Glutamatergic neuron (in vitro differentiated cells): Measurements from ENCODE around the gene SURF4. TPM values are rescaled to one million over a fixed set of nuclear protein-coding genes. Genes with fewer than 3 reads are reported as not detected.

Source experiments
- DNase-seq: peaks from one replicate; pipeline ENCODE4 v3.0.0; 2022
- H3K27ac Mint-ChIP-seq: one replicate; pipeline ENCODE4 v1.8.0; 2020; ENCODE audit warnings: mild to moderate bottlenecking, mixed read lengths, inconsistent platforms; ENCODE audit not compliant: unreplicated experiment
- H3K27me3 Mint-ChIP-seq: one replicate; pipeline ENCODE4 v1.8.0; 2020; ENCODE audit warnings: mild to moderate bottlenecking, moderate library complexity, mixed read lengths, inconsistent platforms; ENCODE audit not compliant: unreplicated experiment
- H3K36me3 Mint-ChIP-seq: one replicate; pipeline ENCODE4 v1.8.0; 2020; ENCODE audit warnings: mild to moderate bottlenecking, mixed read lengths, inconsistent platforms; ENCODE audit not compliant: unreplicated experiment
- H3K4me1 Mint-ChIP-seq: one replicate; pipeline ENCODE4 v1.8.0; 2020; ENCODE audit warnings: mild to moderate bottlenecking, low read depth, mixed read lengths, inconsistent platforms; ENCODE audit not compliant: unreplicated experiment
- H3K4me3 Mint-ChIP-seq: one replicate; pipeline ENCODE4 v1.8.0; 2020; ENCODE audit warnings: mild to moderate bottlenecking, mixed read lengths, inconsistent platforms; ENCODE audit not compliant: unreplicated experiment
- H3K9me3 Mint-ChIP-seq: one replicate; pipeline ENCODE4 v1.8.0; 2020; ENCODE audit warnings: mild to moderate bottlenecking, moderate library complexity, mixed read lengths, inconsistent platforms; ENCODE audit not compliant: unreplicated experiment
- total RNA-seq: library from RNA; stranded (reverse); fragmentation: NEBNext Ultra II Directional; extraction: Animal tissue kit (Norgen Biotek cat#: 25700); gene quantifications from one replicate; pipeline ENCODE4 v1.2.1, GENCODE V29; 2021; ENCODE audit not compliant: unreplicated experiment
- TF ChIP-seq, protein P1 (sequence below): fragments of 200-600 bp; sonication (generic); IDR thresholded peaks from one replicate; pipeline ENCODE4 v1.5.0; 2021; ENCODE audit not compliant: partially characterized antibody, unreplicated experiment

Gene SURF4
- total RNA-seq, 1 donor from 2014 or later, result 111 TPM

DNA sequence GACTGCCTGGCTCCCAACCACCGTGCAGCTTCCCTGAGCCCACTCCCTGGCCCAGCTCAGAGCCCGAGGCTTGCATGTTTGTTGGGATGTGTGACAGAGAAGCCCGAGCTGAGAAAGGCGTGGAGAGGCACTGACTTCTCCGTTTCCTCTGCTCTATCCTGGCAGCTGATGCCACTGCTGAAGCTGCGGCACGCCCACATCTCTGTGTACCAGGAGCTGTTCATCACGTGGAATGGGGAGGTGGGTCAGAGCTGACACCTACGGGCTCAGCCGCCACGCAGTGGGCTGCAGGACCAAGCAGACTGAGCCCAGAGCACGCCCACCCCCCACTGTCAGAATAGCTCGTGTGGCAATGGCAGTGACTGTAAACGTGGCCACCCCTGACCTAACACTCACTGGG is 9.6 kb upstream of the SURF4 start:
- H3K4me3 Mint-ChIP-seq, result no peak overlapping the region
- TF ChIP-seq, protein P1, sequence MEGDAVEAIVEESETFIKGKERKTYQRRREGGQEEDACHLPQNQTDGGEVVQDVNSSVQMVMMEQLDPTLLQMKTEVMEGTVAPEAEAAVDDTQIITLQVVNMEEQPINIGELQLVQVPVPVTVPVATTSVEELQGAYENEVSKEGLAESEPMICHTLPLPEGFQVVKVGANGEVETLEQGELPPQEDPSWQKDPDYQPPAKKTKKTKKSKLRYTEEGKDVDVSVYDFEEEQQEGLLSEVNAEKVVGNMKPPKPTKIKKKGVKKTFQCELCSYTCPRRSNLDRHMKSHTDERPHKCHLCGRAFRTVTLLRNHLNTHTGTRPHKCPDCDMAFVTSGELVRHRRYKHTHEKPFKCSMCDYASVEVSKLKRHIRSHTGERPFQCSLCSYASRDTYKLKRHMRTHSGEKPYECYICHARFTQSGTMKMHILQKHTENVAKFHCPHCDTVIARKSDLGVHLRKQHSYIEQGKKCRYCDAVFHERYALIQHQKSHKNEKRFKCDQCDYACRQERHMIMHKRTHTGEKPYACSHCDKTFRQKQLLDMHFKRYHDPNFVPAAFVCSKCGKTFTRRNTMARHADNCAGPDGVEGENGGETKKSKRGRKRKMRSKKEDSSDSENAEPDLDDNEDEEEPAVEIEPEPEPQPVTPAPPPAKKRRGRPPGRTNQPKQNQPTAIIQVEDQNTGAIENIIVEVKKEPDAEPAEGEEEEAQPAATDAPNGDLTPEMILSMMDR, result no peak
- peaks cover 2% of the 10 kb centered on the region for H3K27me3 Mint-ChIP-seq
- no peak for DNase-seq
- no peaks in the 10 kb centered on the region for H3K36me3 Mint-ChIP-seq
- no peak overlapping the region for H3K27ac Mint-ChIP-seq
- H3K9me3 Mint-ChIP-seq, result peaks cover 2% of the 10 kb centered on the region
- H3K4me1 Mint-ChIP-seq, result no peaks in the 10 kb centered on the region

DNA sequence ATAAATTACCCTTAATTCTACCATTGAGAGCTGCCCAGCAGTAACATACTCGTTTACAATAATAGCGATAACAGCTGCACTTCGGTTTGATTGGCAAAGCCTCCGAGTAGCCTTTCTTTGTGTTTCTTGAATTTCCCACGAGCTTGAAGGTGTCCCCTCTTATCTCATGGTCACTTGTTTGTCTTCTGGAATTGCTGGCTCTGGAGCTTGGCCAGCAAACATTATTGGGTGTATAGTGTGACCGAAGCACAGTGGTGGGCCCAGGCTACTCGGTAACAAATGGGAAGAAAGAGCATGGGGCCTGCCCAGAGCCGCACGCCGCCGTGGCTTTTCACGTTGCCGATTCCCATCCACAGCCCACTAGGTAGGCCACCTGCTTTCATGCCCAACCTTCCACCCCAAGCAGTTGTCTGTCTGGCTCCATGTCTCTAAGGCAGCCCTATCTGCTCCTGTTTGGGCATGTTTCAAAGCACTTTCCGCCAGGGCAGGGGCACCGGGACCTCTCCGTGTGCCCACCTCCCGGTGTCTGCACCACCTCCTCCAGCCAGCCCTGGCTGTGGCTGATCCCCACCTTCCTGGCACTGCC is 9.0 kb upstream of the SURF4 start:
- no peak overlapping the region for H3K27ac Mint-ChIP-seq
- no peak for DNase-seq

DNA sequence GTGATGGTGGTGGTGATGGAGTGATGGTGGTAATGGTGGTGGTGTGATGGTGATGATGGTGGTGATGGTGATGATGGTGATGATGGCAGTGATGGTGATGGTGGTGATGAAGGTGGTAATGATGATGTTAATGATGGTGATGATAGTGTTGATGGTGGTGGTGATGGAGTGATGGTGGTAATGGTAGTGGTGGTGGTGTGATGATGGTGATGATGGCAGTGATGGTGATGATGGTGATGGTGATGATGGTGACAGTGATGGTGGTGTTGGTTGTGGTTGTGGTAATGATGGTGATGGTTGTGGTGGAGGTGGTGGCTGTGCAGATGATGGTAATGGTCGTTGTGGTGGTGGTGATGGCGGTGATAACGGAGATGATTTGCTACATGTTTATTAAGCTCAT is 7.6 kb upstream of the SURF4 start:
- Mint-ChIP-seq H3K4me1 (no peaks in the 10 kb centered on the region), H3K36me3 (no peaks in the 10 kb centered on the region), H3K27me3 (peaks cover 2% of the 10 kb centered on the region), H3K27ac (no peak overlapping the region), H3K9me3 (no peaks in the 10 kb centered on the region), H3K4me3 (no peak overlapping the region)
- TF ChIP-seq, protein P1, result no peak
- DNase-seq, result no peak

More for the DNA sequence above, 9.0 kb upstream of the SURF4 start:
- H3K27me3 Mint-ChIP-seq, result peaks cover 2% of the 10 kb centered on the region
- no peak overlapping the region for H3K4me3 Mint-ChIP-seq
- no peaks in the 10 kb centered on the region for H3K4me1 Mint-ChIP-seq
- H3K36me3 Mint-ChIP-seq, result no peaks in the 10 kb centered on the region
- H3K9me3 Mint-ChIP-seq, result no peaks in the 10 kb centered on the region
- TF ChIP-seq, protein P1, result no peak

DNA sequence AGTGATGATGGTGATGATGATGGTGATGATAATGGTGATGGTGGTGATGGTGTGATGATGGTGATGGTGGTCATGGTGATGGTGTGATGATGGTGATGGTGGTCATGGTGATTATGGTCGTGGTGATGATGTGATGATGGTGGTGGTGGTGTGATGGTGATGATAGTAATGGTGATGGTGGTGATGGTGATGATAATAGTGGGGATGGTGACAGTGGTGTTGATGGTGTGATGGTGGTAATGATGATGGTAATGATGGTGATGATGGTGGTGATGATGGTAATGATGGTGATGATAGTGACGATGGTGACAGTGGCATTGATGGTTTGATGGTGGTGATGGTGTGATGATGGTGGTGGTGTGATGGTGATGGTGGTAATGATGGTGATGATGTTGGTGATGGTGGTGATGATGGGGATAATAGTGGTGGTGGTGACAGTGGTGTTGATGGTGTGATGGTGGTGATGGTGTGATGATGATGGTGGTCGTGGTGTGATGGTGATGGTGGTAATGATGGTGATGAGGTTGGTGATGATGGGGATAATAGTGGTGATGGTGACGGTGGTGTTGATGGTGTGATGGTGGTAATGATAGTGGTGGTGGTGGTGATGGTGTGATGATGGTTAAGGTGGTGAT is 6.8 kb upstream of the SURF4 start:
- Mint-ChIP-seq H3K36me3 (no peaks in the 10 kb centered on the region), H3K4me3 (no peak overlapping the region), H3K4me1 (no peaks in the 10 kb centered on the region), H3K27ac (no peak overlapping the region), H3K27me3 (peaks cover 4% of the 10 kb centered on the region), H3K9me3 (no peaks in the 10 kb centered on the region)
- no peak for DNase-seq
- TF ChIP-seq, protein P1, result no peak

DNA sequence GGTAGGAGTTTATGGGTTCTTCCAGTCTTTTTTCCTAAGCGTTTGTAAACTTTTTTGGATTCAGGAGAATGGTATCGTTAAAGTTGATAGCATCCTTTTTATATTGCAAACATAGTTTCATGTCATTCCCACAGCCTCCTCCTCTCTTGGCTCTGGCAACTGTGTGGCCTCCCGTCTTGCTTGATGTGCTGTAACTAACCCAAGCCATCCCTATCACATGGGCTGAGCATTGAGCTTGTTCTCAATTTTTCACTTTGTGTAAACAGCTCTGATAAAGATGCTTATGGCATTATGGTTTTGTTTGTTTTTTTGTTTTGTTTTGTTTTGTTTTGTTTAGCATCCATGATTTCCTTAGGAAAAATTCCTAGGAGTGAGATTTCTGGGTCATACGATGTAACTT is 4.9 kb upstream of the SURF4 start:
- H3K36me3 Mint-ChIP-seq, result no peaks in the 10 kb centered on the region
- H3K4me1 Mint-ChIP-seq, result no peaks in the 10 kb centered on the region
- DNase-seq, result no peak
- TF ChIP-seq, protein P1, result no peak
- H3K4me3 Mint-ChIP-seq, result no peak overlapping the region
- H3K27ac Mint-ChIP-seq, result no peak overlapping the region
- H3K27me3 Mint-ChIP-seq, result peaks cover 3% of the 10 kb centered on the region
- no peaks in the 10 kb centered on the region for H3K9me3 Mint-ChIP-seq
